H1 (cell line): ENCODE measurements around the gene FHOD1.

Experiments used
- CREB1 ChIP-seq: IDR thresholded peaks from 2 replicates; pipeline ENCODE4 v1.6.1; 2012; ENCODE audit warnings: inconsistent platforms
- CTCF ChIP-seq, 3 experiments: IDR thresholded peaks; 1 replicate in 2 of 3; 2 replicates in 1 of 3; pipeline versions ENCODE4 v1.5.1 to v1.6.1; 2011; ENCODE audit warnings: low read length in 3 of 3, mild to moderate bottlenecking in 3 of 3, inconsistent platforms in 2 of 3, low read depth in 1 of 3, moderate library complexity in 1 of 3; ENCODE audit not compliant: insufficient read depth in 1 of 3; ENCODE audit errors: control extremely low read depth in 1 of 3
- EZH2 ChIP-seq: fragments of 200-600 bp; sonication (generic); IDR thresholded peaks from 2 replicates; pipeline ENCODE4 v1.7.1; 2012; ENCODE audit warnings: low read depth, mild to moderate bottlenecking, moderate library complexity, low read length, inconsistent platforms; ENCODE audit not compliant: severe bottlenecking
- POLR2A ChIP-seq, 2 experiments: IDR thresholded peaks; 1 replicate in 1 of 2; 2 replicates in 1 of 2; pipeline ENCODE4 v1.6.1; 2011; ENCODE audit warnings: low read depth in 2 of 2, low read length in 2 of 2, mild to moderate bottlenecking in 2 of 2; ENCODE audit errors: control extremely low read depth in 1 of 2
- POLR2AphosphoS5 ChIP-seq: IDR thresholded peaks from 2 replicates; pipeline ENCODE4 v1.6.1; 2011; ENCODE audit warnings: low read depth, low read length
- SIN3A ChIP-seq, 2 experiments: IDR thresholded peaks in 1 of 2; conservative IDR thresholded peaks in 1 of 2; 2 replicates each; pipeline ENCODE4 v1.6.1; 2011 to 2012; ENCODE audit warnings: low read length in 2 of 2, improper control_type of control experiment in 1 of 2, low read depth in 1 of 2, mild to moderate bottlenecking in 1 of 2
- SIX5 ChIP-seq: IDR thresholded peaks from 2 replicates; pipeline ENCODE4 v1.6.1; 2011; ENCODE audit warnings: mild to moderate bottlenecking, low read depth, low read length
- TAF1 ChIP-seq: IDR thresholded peaks from 2 replicates; pipeline ENCODE4 v1.6.1; 2011; ENCODE audit warnings: mild to moderate bottlenecking, low read depth, low read length

- TF ChIP-seq POLR2A (IDR thresholded peaks at IDR 0.05; ENCODE audit: control extremely low read depth in 1 of 2, low read depth in 2 of 2, low read length in 2 of 2) (no peak), SIN3A (conservative IDR thresholded peaks at IDR 0.05 in 1 of 2, IDR thresholded peaks at IDR 0.05 in 1 of 2; ENCODE audit: low read depth in 1 of 2, low read length in 2 of 2) (no peak), POLR2AphosphoS5 (no peak), CREB1 (no peak), TAF1 (no peak), SIX5 (no peak), CTCF (IDR thresholded peaks at IDR 0.05; ENCODE audit: control extremely low read depth in 1 of 3, insufficient read depth in 1 of 3, low read depth in 1 of 3, low read length in 3 of 3) (no peak), EZH2 (no peak)
Observed at GRCh38 chr16:67257486-67258160, 10.3 kb upstream of the FHOD1 start.
